H1 (cell line): ENCODE results near the gene BEST3. TPM values are rescaled to one million over a fixed set of nuclear protein-coding genes. Genes with fewer than 3 reads are reported as not detected.
A peak's percentile ranks its signal among the peaks of the same experiment; 100 is the strongest.
"Not testable (repeated sequence)": the region's sequence is repeated elsewhere in the genome, so short reads cannot be mapped to it uniquely, and the experiment has no call there.

Source experiments
- CTCF ChIA-PET: fragments of 300-600 bp; sonication (Branson Sonifier 250); formaldehyde crosslinking; loops from one replicate; lab custom pipeline; 2021; ENCODE audit not compliant: partially characterized antibody; lab: Charles Lee
- POLR2A ChIA-PET: fragments of 300-600 bp; sonication (Branson Sonifier 250); formaldehyde crosslinking; loops from one replicate; lab custom pipeline; 2021; ENCODE audit warnings: inconsistent platforms; ENCODE audit not compliant: partially characterized antibody; lab: Charles Lee
- DNase-seq, 2 experiments: peaks; one replicate each; pipeline versions ENCODE4 v3.0.0 to v3.0.0-alpha.2; 2010 to 2022; ENCODE audit warnings: low spot score in 2 of 2, low read depth in 1 of 2, mixed read lengths in 1 of 2
- FAIRE-seq: peaks from 2 replicates; lab custom pipeline; 2011; peaks lifted over from hg19 to GRCh38; lab: Jason Lieb, UNC
- H2AFZ ChIP-seq: 2 replicates; pipeline ENCODE4 v1.8.1; 2012; ENCODE audit warnings: low read length, inconsistent platforms
- H2AK5ac ChIP-seq: 2 replicates; pipeline ENCODE4 v1.6.1; 2013; ENCODE audit warnings: low read depth, low read length
- H2BK120ac ChIP-seq: replicated peaks from 2 replicates; pipeline ENCODE3; 2013; ENCODE audit warnings: low read depth, low read length, inconsistent platforms
- H2BK12ac ChIP-seq: 2 replicates; pipeline ENCODE4 v1.6.1; 2013; ENCODE audit warnings: low read depth, low read length
- H2BK15ac ChIP-seq: 2 replicates; pipeline ENCODE4 v1.6.1; 2013; ENCODE audit warnings: low read length
- H2BK20ac ChIP-seq: 2 replicates; pipeline ENCODE4 v1.6.1; 2013; ENCODE audit warnings: low read length
- H2BK5ac ChIP-seq: 2 replicates; pipeline ENCODE4 v1.6.1; 2013; ENCODE audit warnings: low read depth, low read length
- H3K14ac ChIP-seq: 2 replicates; pipeline ENCODE4 v1.6.1; 2013; ENCODE audit warnings: inconsistent platforms; ENCODE audit not compliant: insufficient read length
- H3K18ac ChIP-seq: 2 replicates; pipeline ENCODE4 v1.6.1; 2013; ENCODE audit warnings: low read length; ENCODE audit errors: extremely low read depth
- H3K23ac ChIP-seq: 2 replicates; pipeline ENCODE4 v1.6.1; 2013; ENCODE audit warnings: inconsistent platforms; ENCODE audit not compliant: insufficient read length
- H3K23me2 ChIP-seq: 2 replicates; pipeline ENCODE4 v1.6.1; 2013; ENCODE audit warnings: low read depth, low read length
- H3K27ac ChIP-seq: 2 replicates; pipeline ENCODE4 v1.6.1; 2011; ENCODE audit warnings: low read depth, low read length, inconsistent platforms
- H3K27me3 ChIP-seq, 4 experiments: replicated peaks in 1 of 4; 1 replicate in 1 of 4; 2 replicates in 3 of 4; pipeline versions ENCODE4 v1.6.1 to v1.8.1; 2011 to 2013; ENCODE audit warnings: low read length in 3 of 4, mild to moderate bottlenecking in 3 of 4, inconsistent platforms in 2 of 4, mixed read lengths in 2 of 4, moderate library complexity in 1 of 4; ENCODE audit not compliant: control insufficient read depth in 3 of 4, insufficient read depth in 3 of 4; ENCODE audit errors: extremely low read depth in 1 of 4
- H3K36me3 ChIP-seq, 4 experiments: 2 replicates each; pipeline versions ENCODE4 v1.6.1 to v1.8.1; 2011 to 2013; ENCODE audit warnings: mild to moderate bottlenecking in 4 of 4, low read length in 3 of 4, moderate library complexity in 2 of 4, control low read depth in 1 of 4, inconsistent platforms in 1 of 4; ENCODE audit not compliant: insufficient read depth in 4 of 4, control insufficient read depth in 2 of 4
- H3K4ac ChIP-seq: replicated peaks from 2 replicates; pipeline ENCODE3; 2013; ENCODE audit warnings: low read length, low read depth, mixed read lengths, inconsistent platforms; ENCODE audit not compliant: insufficient read length
- H3K4me1 ChIP-seq, 4 experiments: replicated peaks in 1 of 4; 1 replicate in 1 of 4; 2 replicates in 3 of 4; pipeline versions ENCODE4 v1.6.1 to v1.8.1; 2011 to 2013; ENCODE audit warnings: low read length in 3 of 4, inconsistent platforms in 2 of 4, mixed read lengths in 1 of 4; ENCODE audit not compliant: insufficient read depth in 4 of 4, control insufficient read depth in 3 of 4
- H3K4me2 ChIP-seq, 2 experiments: 2 replicates each; pipeline versions ENCODE4 v1.6.1 to v1.8.1; 2011 to 2013; ENCODE audit warnings: low read depth in 2 of 2, low read length in 2 of 2, control low read depth in 1 of 2, inconsistent platforms in 1 of 2, mild to moderate bottlenecking in 1 of 2; ENCODE audit not compliant: insufficient read depth in 1 of 2
- H3K4me3 ChIP-seq, 4 experiments: fragments of 200-600, 300-600 bp in 1 of 4; sonication (generic), shearing (Covaris generic), sonication (Bioruptor Twin) in 1 of 4; 2 replicates each; pipeline versions ENCODE4 v1.5.1 to v1.8.1; 2011 to 2016; ENCODE audit warnings: low read length in 4 of 4, low read depth in 3 of 4, control low read depth in 2 of 4, inconsistent platforms in 2 of 4, mild to moderate bottlenecking in 2 of 4, mixed read lengths in 1 of 4, moderate library complexity in 1 of 4; ENCODE audit not compliant: insufficient read depth in 2 of 4; ENCODE audit errors: extremely low read depth in 1 of 4
- H3K56ac ChIP-seq: replicated peaks from 2 replicates; pipeline ENCODE3; 2013; ENCODE audit warnings: low read depth, mild to moderate bottlenecking, mixed read lengths, low read length, inconsistent platforms; ENCODE audit not compliant: insufficient read length
- H3K79me1 ChIP-seq: 2 replicates; pipeline ENCODE4 v1.6.1; 2013; ENCODE audit warnings: low read depth, low read length, control low read depth
- H3K79me2 ChIP-seq, 2 experiments: 2 replicates each; pipeline versions ENCODE4 v1.6.1 to v1.8.1; 2012 to 2013; ENCODE audit warnings: low read length in 2 of 2, mild to moderate bottlenecking in 2 of 2, inconsistent platforms in 1 of 2; ENCODE audit not compliant: insufficient read depth in 2 of 2, control insufficient read depth in 1 of 2
- H3K9ac ChIP-seq, 4 experiments: replicated peaks in 1 of 4; 1 replicate in 1 of 4; 2 replicates in 3 of 4; pipeline versions ENCODE4 v1.6.1 to v1.8.1; 2011 to 2013; ENCODE audit warnings: low read depth in 3 of 4, low read length in 3 of 4, control low read depth in 2 of 4, mild to moderate bottlenecking in 2 of 4, moderate library complexity in 2 of 4, inconsistent platforms in 1 of 4; ENCODE audit errors: extremely low read depth in 1 of 4
- H3K9me3 ChIP-seq, 2 experiments: 2 replicates each; pipeline versions ENCODE4 v1.6.1 to v1.8.1; 2012 to 2013; ENCODE audit warnings: mild to moderate bottlenecking in 2 of 2, moderate library complexity in 2 of 2, control low read depth in 1 of 2, inconsistent platforms in 1 of 2, low read depth in 1 of 2, low read length in 1 of 2, mixed read lengths in 1 of 2; ENCODE audit not compliant: insufficient read depth in 2 of 2
- H4K20me1 ChIP-seq, 2 experiments: replicated peaks in 1 of 2; 2 replicates each; pipeline versions ENCODE3 to v1.8.1; 2011 to 2013; ENCODE audit warnings: inconsistent platforms in 2 of 2, low read length in 2 of 2, mild to moderate bottlenecking in 1 of 2; ENCODE audit not compliant: insufficient read depth in 2 of 2, control insufficient read depth in 1 of 2
- H4K5ac ChIP-seq: 2 replicates; pipeline ENCODE4 v1.6.1; 2013; ENCODE audit warnings: low read length, low read depth, mixed read lengths, inconsistent platforms; ENCODE audit not compliant: insufficient read length
- H4K8ac ChIP-seq: 2 replicates; pipeline ENCODE4 v1.8.0; 2013; ENCODE audit warnings: mild to moderate bottlenecking, moderate library complexity, low read length, inconsistent platforms; ENCODE audit not compliant: insufficient read depth; ENCODE audit errors: extremely low read depth
- H4K91ac ChIP-seq: replicated peaks from 2 replicates; pipeline ENCODE3; 2013; ENCODE audit warnings: low read length, mixed read lengths, inconsistent platforms; ENCODE audit not compliant: insufficient read length
- CTCF ChIP-seq, 3 experiments: IDR thresholded peaks; 1 replicate in 2 of 3; 2 replicates in 1 of 3; pipeline versions ENCODE4 v1.5.1 to v1.6.1; 2011; ENCODE audit warnings: low read length in 3 of 3, mild to moderate bottlenecking in 3 of 3, inconsistent platforms in 2 of 3, low read depth in 1 of 3, moderate library complexity in 1 of 3; ENCODE audit not compliant: insufficient read depth in 1 of 3; ENCODE audit errors: control extremely low read depth in 1 of 3
- RAD21 ChIP-seq, 2 experiments: IDR thresholded peaks in 1 of 2; conservative IDR thresholded peaks in 1 of 2; 2 replicates each; pipeline ENCODE4 v1.6.1; 2011; ENCODE audit warnings: low read depth in 2 of 2, low read length in 2 of 2, improper control_type of control experiment in 1 of 2, inconsistent platforms in 1 of 2, mild to moderate bottlenecking in 1 of 2, moderate library complexity in 1 of 2
- WGBS, 2 experiments: shearing (Covaris generic) in 1 of 2; methylation state at CpG; one replicate each; pipeline versions ENCODE4 v1.1.6 to v1.1.7; 2013 to 2015; ENCODE audit warnings: low lambda C conversion rate in 2 of 2, mixed read lengths in 2 of 2, inconsistent platforms in 1 of 2, low coverage in 1 of 2, missing lambda C conversion rate in 1 of 2; ENCODE audit not compliant: insufficient replicate concordance in 2 of 2, insufficient coverage in 1 of 2, insufficient read length in 1 of 2; ENCODE audit errors: extremely low coverage in 1 of 2, missing lambda C conversion rate in 1 of 2; 5-methylcytosine and 5-hydroxymethylcytosine counted together
- polyA plus RNA-seq, 7 experiments: library from polyadenylated mRNA; depleted of rRNA in 3 of 7; stranded (reverse) in 5 of 7; unstranded in 2 of 7; fragments of >200 nt in 5 of 7; fragments of 200-250 nt in 2 of 7; gene quantifications; 1 replicate in 5 of 7; 2 replicates in 1 of 7; 4 replicates in 1 of 7; pipeline versions ENCODE4 v1.2.1 to v1.2.3, GENCODE V29; 2011 to 2013; ENCODE audit warnings: missing spikeins in 2 of 7, mixed read lengths in 2 of 7
- total RNA-seq: library from RNA; stranded (reverse); fragmentation: NEBNext Ultra II Directional; extraction: Animal tissue kit (Norgen Biotek cat#: 25700); gene quantifications from 2 replicates; pipeline ENCODE4 v1.2.1, GENCODE V29; 2021

BEST3 gene
- total and polyA plus RNA-seq, 2 of the 8 experiments (the other 6 are each of a cell fraction or from before 2014, with no cell fraction given), result 0.17 TPM; not detected in 1

GRCh38 chr12:69664930-69665377 is 34.1 kb downstream of the BEST3 start:
- H3K4me1 ChIP-seq, H3K23me2 ChIP-seq, H3K27ac ChIP-seq, FAIRE-seq, H4K8ac ChIP-seq, H4K20me1 ChIP-seq, H3K4me2 ChIP-seq, H2BK12ac ChIP-seq, H3K27me3 ChIP-seq, H2AFZ ChIP-seq, H2BK120ac ChIP-seq, POLR2A ChIA-PET, H3K4ac ChIP-seq, H4K5ac ChIP-seq, H2BK15ac ChIP-seq, H3K56ac ChIP-seq, H3K9ac ChIP-seq, H2AK5ac ChIP-seq, H3K4me3 ChIP-seq, H3K14ac ChIP-seq, H3K23ac ChIP-seq, H4K91ac ChIP-seq, H3K79me1 ChIP-seq, H3K36me3 ChIP-seq, H3K79me2 ChIP-seq, H2BK5ac ChIP-seq, H3K9me3 ChIP-seq, H3K18ac ChIP-seq, H2BK20ac ChIP-seq, DNase-seq: not testable (repeated sequence)
- 87% methylated on average over 5 of the region's 6 CpGs; no CpG with 5 or more reads in 1 of the 2 experiments for WGBS, 2 experiments
- CTCF ChIA-PET, result interaction anchor here (0.6 to 4.7 kb wide), 6 partner anchors 9 to 597 kb away, joined by 3 to 28 read pairs (median 3); no protein-coding TSS in a partner anchor
- TF ChIP-seq RAD21 (IDR thresholded peaks at IDR 0.05 in 1 of 2, conservative IDR thresholded peaks at IDR 0.05 in 1 of 2; ENCODE audit: low read depth in 2 of 2, low read length in 2 of 2), result peak in 1 of 2 experiments; percentile 27; a peak in 1 of 4 replicates
- TF ChIP-seq CTCF (IDR thresholded peaks at IDR 0.05; ENCODE audit: control extremely low read depth in 1 of 3, insufficient read depth in 1 of 3, low read depth in 1 of 3, low read length in 3 of 3), result peak in 2 of 3 experiments; percentile 6 to 29; a peak in 1 of 4 replicates
